ENCODE data around the gene PPIG. TPM values are rescaled to one million over a fixed set of nuclear protein-coding genes. Genes with fewer than 3 reads are reported as not detected.
"Not testable (repeated sequence)": the region's sequence is repeated elsewhere in the genome, so short reads cannot be mapped to it uniquely, and the experiment has no call there.

PPIG gene
- polyA plus RNA-seq, 1 of the 3 experiments (the other 2 are of a cell fraction): 8.3 TPM

DNA sequence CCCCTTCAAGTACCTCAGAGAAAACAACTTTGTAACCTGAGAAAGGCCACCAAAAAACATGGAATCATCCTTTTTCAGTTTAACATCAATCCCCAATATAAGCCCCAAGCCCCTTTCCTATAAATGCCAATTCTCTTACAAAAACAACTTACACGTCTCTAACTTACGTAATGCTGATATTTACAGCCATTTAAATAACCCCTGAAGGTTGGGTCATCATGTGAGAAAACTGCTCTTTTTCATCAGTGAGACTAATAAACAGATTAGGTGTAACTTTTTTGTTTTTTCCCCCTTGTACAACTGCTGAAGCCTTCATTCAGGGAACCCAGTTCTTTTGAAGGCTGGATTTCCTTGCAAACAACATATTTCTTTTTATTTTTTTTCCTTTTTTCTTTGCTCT is 14.2 kb upstream of the PPIG start:
- H2AFZ ChIP-seq (ENCODE audit: low read depth): no peak overlapping the region
- no peak overlapping the region for H3K4me2 ChIP-seq
- WGBS (ENCODE audit: low lambda C conversion rate): 91% methylated on average over 2 of the region's 2 CpGs
- ChIA-PET POLR2A (no interaction called here), CTCF (no interaction called here)
- H3F3A ChIP-seq (replicated peaks; ENCODE audit: insufficient read depth): peaks cover 9% of the 10 kb centered on the region
- H3K36me3 ChIP-seq (replicated peaks in 1 of 2; ENCODE audit: control insufficient read depth in 1 of 2, insufficient read depth in 2 of 2, low read length in 1 of 2): peaks cover 6 to 13% of the 10 kb centered on the region in 2 experiments
- H3K9me2 ChIP-seq: no peaks in the 10 kb centered on the region
- no peak overlapping the region for H3K27ac ChIP-seq (ENCODE audit: low read depth in 2 of 2, low read length in 1 of 2)
- H3K4me1 ChIP-seq (ENCODE audit: control insufficient read depth in 1 of 2, insufficient read depth in 2 of 2, low read depth in 1 of 2, low read length in 1 of 2): peaks cover 0 to 2% of the 10 kb centered on the region in 2 experiments; a peak in 1 of 4 replicates
- no peaks in the 10 kb centered on the region for H4K20me1 ChIP-seq (ENCODE audit: insufficient read depth)
- TF ChIP-seq NFIC (IDR thresholded peaks at IDR 0.05; ENCODE audit: borderline replicate concordance): no peak
- no peak for TF ChIP-seq FOXM1 (IDR thresholded peaks at IDR 0.05; ENCODE audit: low read depth)
- TF ChIP-seq JUND (IDR thresholded peaks at IDR 0.05): no peak
- TF ChIP-seq MXI1 (IDR thresholded peaks at IDR 0.05; ENCODE audit: low read depth, low read length): no peak
- no peak for TF ChIP-seq SIN3A (IDR thresholded peaks at IDR 0.05; ENCODE audit: borderline replicate concordance, low read depth, low read length)
- TF ChIP-seq SMC3 (IDR thresholded peaks at IDR 0.05; ENCODE audit: low read depth, low read length): no peak
- no peak for TF ChIP-seq ELF1 (IDR thresholded peaks at IDR 0.05)
- TF ChIP-seq EZH2phosphoT487 (IDR thresholded peaks at IDR 0.05; ENCODE audit: borderline replicate concordance, low read depth): no peak
- TF ChIP-seq, protein P1, sequence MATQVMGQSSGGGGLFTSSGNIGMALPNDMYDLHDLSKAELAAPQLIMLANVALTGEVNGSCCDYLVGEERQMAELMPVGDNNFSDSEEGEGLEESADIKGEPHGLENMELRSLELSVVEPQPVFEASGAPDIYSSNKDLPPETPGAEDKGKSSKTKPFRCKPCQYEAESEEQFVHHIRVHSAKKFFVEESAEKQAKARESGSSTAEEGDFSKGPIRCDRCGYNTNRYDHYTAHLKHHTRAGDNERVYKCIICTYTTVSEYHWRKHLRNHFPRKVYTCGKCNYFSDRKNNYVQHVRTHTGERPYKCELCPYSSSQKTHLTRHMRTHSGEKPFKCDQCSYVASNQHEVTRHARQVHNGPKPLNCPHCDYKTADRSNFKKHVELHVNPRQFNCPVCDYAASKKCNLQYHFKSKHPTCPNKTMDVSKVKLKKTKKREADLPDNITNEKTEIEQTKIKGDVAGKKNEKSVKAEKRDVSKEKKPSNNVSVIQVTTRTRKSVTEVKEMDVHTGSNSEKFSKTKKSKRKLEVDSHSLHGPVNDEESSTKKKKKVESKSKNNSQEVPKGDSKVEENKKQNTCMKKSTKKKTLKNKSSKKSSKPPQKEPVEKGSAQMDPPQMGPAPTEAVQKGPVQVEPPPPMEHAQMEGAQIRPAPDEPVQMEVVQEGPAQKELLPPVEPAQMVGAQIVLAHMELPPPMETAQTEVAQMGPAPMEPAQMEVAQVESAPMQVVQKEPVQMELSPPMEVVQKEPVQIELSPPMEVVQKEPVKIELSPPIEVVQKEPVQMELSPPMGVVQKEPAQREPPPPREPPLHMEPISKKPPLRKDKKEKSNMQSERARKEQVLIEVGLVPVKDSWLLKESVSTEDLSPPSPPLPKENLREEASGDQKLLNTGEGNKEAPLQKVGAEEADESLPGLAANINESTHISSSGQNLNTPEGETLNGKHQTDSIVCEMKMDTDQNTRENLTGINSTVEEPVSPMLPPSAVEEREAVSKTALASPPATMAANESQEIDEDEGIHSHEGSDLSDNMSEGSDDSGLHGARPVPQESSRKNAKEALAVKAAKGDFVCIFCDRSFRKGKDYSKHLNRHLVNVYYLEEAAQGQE (IDR thresholded peaks at IDR 0.05; ENCODE audit: low read depth, low read length): no peak
- TF ChIP-seq RCOR1 (IDR thresholded peaks at IDR 0.05; ENCODE audit: low read length): no peak
- no peak for TF ChIP-seq RAD21 (IDR thresholded peaks at IDR 0.05; ENCODE audit: low read length)
- TF ChIP-seq EP300 (IDR thresholded peaks at IDR 0.05; ENCODE audit: borderline replicate concordance in 1 of 2, low read depth in 1 of 2, low read length in 1 of 2): no peak
- TF ChIP-seq TCF12 (IDR thresholded peaks at IDR 0.05): no peak
- H3K9ac ChIP-seq: no peak overlapping the region
- DNase-seq: no peak
- H3K27me3 ChIP-seq (ENCODE audit: insufficient read depth): no peaks in the 10 kb centered on the region
- no peak overlapping the region for H3K4me3 ChIP-seq (ENCODE audit: low read depth in 2 of 2, low read length in 1 of 2)
- no peaks in the 10 kb centered on the region for H3K9me3 ChIP-seq
- H3K79me2 ChIP-seq (ENCODE audit: insufficient read depth): peaks cover 51% of the 10 kb centered on the region

DNA sequence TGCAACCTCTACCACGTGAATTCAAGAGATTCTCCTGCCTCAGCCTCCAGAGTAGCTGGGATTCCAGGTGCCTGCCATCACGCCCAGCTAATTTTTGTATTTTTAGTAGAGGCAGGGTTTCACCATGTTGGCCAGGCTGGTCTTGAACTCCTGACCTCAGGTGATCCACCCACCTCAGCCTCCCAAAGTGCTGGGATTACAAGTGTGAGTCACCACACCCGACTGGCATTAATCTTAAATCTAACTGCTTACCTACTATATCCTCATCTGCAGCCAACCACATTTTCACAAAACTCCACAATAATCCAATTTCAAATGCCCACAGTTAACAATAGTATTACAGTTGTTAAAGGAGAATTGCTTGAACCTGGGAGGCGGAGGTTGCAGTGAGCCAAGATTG is 13.4 kb upstream of the PPIG start:
- WGBS (ENCODE audit: low lambda C conversion rate): 86% methylated on average over 4 of the region's 4 CpGs
- H3K27ac ChIP-seq (ENCODE audit: low read depth in 2 of 2, low read length in 1 of 2); H2AFZ ChIP-seq (ENCODE audit: low read depth); H3F3A ChIP-seq (replicated peaks; ENCODE audit: insufficient read depth); H3K9me3 ChIP-seq; H3K9ac ChIP-seq; H3K9me2 ChIP-seq; H3K4me2 ChIP-seq; H3K27me3 ChIP-seq (ENCODE audit: insufficient read depth); H3K4me3 ChIP-seq (ENCODE audit: low read depth in 2 of 2, low read length in 1 of 2); H4K20me1 ChIP-seq (ENCODE audit: insufficient read depth); CTCF ChIA-PET; DNase-seq; POLR2A ChIA-PET; H3K4me1 ChIP-seq (ENCODE audit: control insufficient read depth in 1 of 2, insufficient read depth in 2 of 2, low read depth in 1 of 2, low read length in 1 of 2): not testable (repeated sequence)
- Histone ChIP-seq H3K79me2 (ENCODE audit: insufficient read depth) (peaks cover 46% of the 10 kb centered on the region), H3K36me3 (replicated peaks in 1 of 2; ENCODE audit: control insufficient read depth in 1 of 2, insufficient read depth in 2 of 2, low read length in 1 of 2) (peaks cover 6 to 13% of the 10 kb centered on the region in 2 experiments)
